Ovary (tissue), 9 donors: ENCODE data around the gene LRP8. TPM values are rescaled to one million over a fixed set of nuclear protein-coding genes. Genes with fewer than 3 reads are reported as not detected.

Experiments
- DNase-seq, 5 donors: peaks; one replicate each; pipeline ENCODE4 v3.0.0-alpha.2; 2019 to 2020
- H3K27ac ChIP-seq, 2 donors: fragments of 200-600 bp; one replicate each; pipeline versions ENCODE4 v1.5.1 to v1.8.0; 2019 to 2022
- H3K27me3 ChIP-seq: fragments of 200-600 bp; one replicate; pipeline ENCODE4 v1.8.0; 2022
- H3K36me3 ChIP-seq: fragments of 200-600 bp; sonication (generic); one replicate; pipeline ENCODE4 v1.5.1; 2019
- H3K4me1 ChIP-seq: one replicate; pipeline ENCODE4 v1.8.1; 2013; ENCODE audit warnings: mild to moderate bottlenecking, moderate library complexity; ENCODE audit not compliant: insufficient read depth
- H3K4me3 ChIP-seq: fragments of 200-600 bp; sonication (generic); one replicate; pipeline ENCODE4 v1.5.1; 2017
- H3K9me3 ChIP-seq, 2 donors: fragments of 200-600 bp in 1 of 2; sonication (generic) in 1 of 2; one replicate each; pipeline versions ENCODE4 v1.5.1 to v1.8.1; 2013 to 2019; ENCODE audit warnings: mild to moderate bottlenecking in 1 of 2, moderate library complexity in 1 of 2
- CTCF ChIP-seq, 3 donors: fragments of 450-650 bp in 2 of 3; fragments of 200-600 bp in 1 of 3; IDR thresholded peaks; one replicate each; pipeline versions ENCODE4 v1.5.1 to v1.8.0; 2016 to 2022; ENCODE audit warnings: antibody characterized with exemption in 3 of 3, mild to moderate bottlenecking in 1 of 3
- EP300 ChIP-seq: sonication (generic); formaldehyde crosslinking; IDR thresholded peaks from one replicate; pipeline ENCODE4 v1.6.1; 2017; ENCODE audit warnings: antibody characterized with exemption
- POLR2A ChIP-seq: fragments of 450-650 bp; IDR thresholded peaks from one replicate; pipeline ENCODE4 v1.6.1; 2017; ENCODE audit warnings: antibody characterized with exemption, mild to moderate bottlenecking, moderate library complexity
- WGBS, 3 donors: extraction: QIAGEN DNeasy Blood & Tissue Kit in 1 of 3; methylation state at CpG; one replicate each; pipeline versions ENCODE4 v1.1.5 to v1.1.7; 2013 to 2017; 5-methylcytosine and 5-hydroxymethylcytosine counted together
- intact Hi-C, 4 donors: fragments of 100-400 bp; cut with DNase I; formaldehyde crosslinking; loops; one replicate each; pipeline versions ENCODE4 v1.11.0 to v1.15.1; 2022 to 2023
- polyA plus RNA-seq, 2 donors: library from polyadenylated mRNA; stranded (reverse); fragments of 200-250 nt in 1 of 2; fragments of 350-450 nt in 1 of 2; fragmentation: Illumina TruSeq in 1 of 2; extraction: RNeasy Lipid Tissue Mini Kit (QIAGEN cat#74804) in 1 of 2; gene quantifications; one replicate each; pipeline ENCODE4 v1.2.3, GENCODE V29; 2013 to 2014
- total RNA-seq, 7 donors: library from RNA; depleted of rRNA in 2 of 7; stranded (reverse); fragments of >200 nt in 2 of 7; fragmentation: NEBNext Ultra II Directional in 3 of 7; extraction: Animal tissue kit (Norgen Biotek cat#: 25700) in 3 of 7; gene quantifications; one replicate each; pipeline versions ENCODE4 v1.1.0 to v1.2.4, GENCODE V29; 2016 to 2023
- donor health status: DM: no; HTN: no; CAD: no; lungs with moderate emphysema.
- donor health status: DM: no; HTN: no; CAD: no.
- donor health status: Bipolar disorder and iron deficiency.
- donor health status: DM: yes; HTN: yes; CAD: no.
- donor health status: DM: no; HTN: no; CAD: no.
- donor health status: DM: yes; HTN: yes; CAD: no.

LRP8 gene
- total and polyA plus RNA-seq, 9 donors: 1.2 to 10.6 (median 2.2) TPM

GRCh38 chr1:53310847-53311681 lies 16.8 kb downstream of the LRP8 start:
- intact Hi-C loops: no loop called here
- Histone ChIP-seq H3K36me3 (no peaks in the 10 kb centered on the region), H3K4me1 (no peaks in the 10 kb centered on the region), H3K27me3 (no peaks in the 10 kb centered on the region), H3K27ac (no peak overlapping the region), H3K9me3 (no peaks in the 10 kb centered on the region), H3K4me3 (no peak overlapping the region)
- TF ChIP-seq EP300 (no peak), CTCF (IDR thresholded peaks at IDR 0.05) (no peak), POLR2A (no peak)
- DNase-seq: no peak
- 76 to 81% (median 81%) methylated on average over 15 of the region's 15 CpGs for WGBS, 3 donors

GRCh38 chr1:53309802-53310201 lies 18.1 kb downstream of the LRP8 start:
- Histone ChIP-seq H3K9me3 (no peaks in the 10 kb centered on the region), H3K27ac (no peak overlapping the region), H3K4me1 (no peaks in the 10 kb centered on the region), H3K36me3 (no peaks in the 10 kb centered on the region), H3K27me3 (no peaks in the 10 kb centered on the region), H3K4me3 (no peak overlapping the region)
- 75 to 87% (median 84%) methylated on average over 11 of the region's 11 CpGs for WGBS, 3 donors
- TF ChIP-seq EP300 (no peak), POLR2A (no peak), CTCF (IDR thresholded peaks at IDR 0.05) (no peak)
- DNase-seq: no peak
- intact Hi-C loops: no loop called here

- H3K27ac ChIP-seq: no peak overlapping the region
- 65 to 72% (median 71%) methylated on average over 7 to 8 of the region's 8 CpGs for WGBS, 3 donors
- H3K4me3 ChIP-seq: no peak overlapping the region
- no peaks in the 10 kb centered on the region for H3K9me3 ChIP-seq
- intact Hi-C loops: no loop called here
- H3K4me1 ChIP-seq: no peaks in the 10 kb centered on the region
- no peaks in the 10 kb centered on the region for H3K36me3 ChIP-seq
- DNase-seq: no peak
- no peaks in the 10 kb centered on the region for H3K27me3 ChIP-seq
- TF ChIP-seq CTCF (IDR thresholded peaks at IDR 0.05): no peak
- TF ChIP-seq EP300: no peak
- TF ChIP-seq POLR2A: no peak
Observed at GRCh38 chr1:53308506-53308905, 19.4 kb downstream of the LRP8 start.

- Histone ChIP-seq H3K27ac (no peak overlapping the region), H3K27me3 (no peaks in the 10 kb centered on the region), H3K36me3 (no peaks in the 10 kb centered on the region), H3K4me3 (no peak overlapping the region), H3K4me1 (no peaks in the 10 kb centered on the region), H3K9me3 (no peaks in the 10 kb centered on the region)
- TF ChIP-seq CTCF (IDR thresholded peaks at IDR 0.05): no peak
- no peak for TF ChIP-seq EP300
- no peak for TF ChIP-seq POLR2A
- intact Hi-C loops: no loop called here
- 80 to 88% (median 86%) methylated on average over 4 of the region's 4 CpGs for WGBS, 3 donors
- DNase-seq: no peak
Observed at GRCh38 chr1:53307037-53307436, 20.8 kb downstream of the LRP8 start.
